Measurements from ENCODE around the gene SYT13.

The SYT13 gene

GRCh38 chr11:45237711-45238315 is 48.3 kb downstream of the SYT13 start:
- no peak for TF ChIP-seq CTCF (conservative IDR thresholded peaks at IDR 0.05)
- no peak for TF ChIP-seq ZFX (IDR thresholded peaks at IDR 0.05)
- H3K27ac ChIP-seq: no peak overlapping the region

- TF ChIP-seq CTCF (conservative IDR thresholded peaks at IDR 0.05) (no peak), ZFX (IDR thresholded peaks at IDR 0.05) (no peak)
- H3K27ac ChIP-seq: no peak overlapping the region
Measured at GRCh38 chr11:45234306-45235006, 51.7 kb downstream of the SYT13 start.

GRCh38 chr11:45233804-45234170 is 52.4 kb downstream of the SYT13 start:
- H3K27ac ChIP-seq: no peak overlapping the region
- TF ChIP-seq ZFX (IDR thresholded peaks at IDR 0.05) (no peak), CTCF (conservative IDR thresholded peaks at IDR 0.05) (peak; percentile 58)

GRCh38 chr11:45233121-45233803 is 52.9 kb downstream of the SYT13 start:
- H3K27ac ChIP-seq: no peak overlapping the region

GRCh38 chr11:45232341-45233080 is 53.6 kb downstream of the SYT13 start:
- H3K27ac ChIP-seq: no peak overlapping the region
- no peak for TF ChIP-seq ZFX (IDR thresholded peaks at IDR 0.05)
- TF ChIP-seq CTCF (conservative IDR thresholded peaks at IDR 0.05): no peak

More at GRCh38 chr11:45233121-45233803, 52.9 kb downstream of the SYT13 start:
- TF ChIP-seq ZFX (IDR thresholded peaks at IDR 0.05) (no peak), CTCF (conservative IDR thresholded peaks at IDR 0.05) (peak; percentile 93)

GRCh38 chr11:45229401-45230020 is 56.6 kb downstream of the SYT13 start:
- TF ChIP-seq ZFX (IDR thresholded peaks at IDR 0.05): no peak
- TF ChIP-seq CTCF (conservative IDR thresholded peaks at IDR 0.05): no peak
- H3K27ac ChIP-seq: no peak overlapping the region
